NCI-H82 treated with DMSO at 0.1 percent for 48 hours (cell line): ENCODE data around the gene TEF.
A peak's percentile ranks its signal among the peaks of the same experiment; 100 is the strongest.
"Not testable (repeated sequence)": the region's sequence is repeated elsewhere in the genome, so short reads cannot be mapped to it uniquely, and the experiment has no call there.

ENCODE experiments used
- DNase-seq: peaks from one replicate; lab custom pipeline; 2025; ENCODE audit not compliant: unreplicated experiment; lab: John Stamatoyannopoulos, UW

Gene TEF

DNA sequence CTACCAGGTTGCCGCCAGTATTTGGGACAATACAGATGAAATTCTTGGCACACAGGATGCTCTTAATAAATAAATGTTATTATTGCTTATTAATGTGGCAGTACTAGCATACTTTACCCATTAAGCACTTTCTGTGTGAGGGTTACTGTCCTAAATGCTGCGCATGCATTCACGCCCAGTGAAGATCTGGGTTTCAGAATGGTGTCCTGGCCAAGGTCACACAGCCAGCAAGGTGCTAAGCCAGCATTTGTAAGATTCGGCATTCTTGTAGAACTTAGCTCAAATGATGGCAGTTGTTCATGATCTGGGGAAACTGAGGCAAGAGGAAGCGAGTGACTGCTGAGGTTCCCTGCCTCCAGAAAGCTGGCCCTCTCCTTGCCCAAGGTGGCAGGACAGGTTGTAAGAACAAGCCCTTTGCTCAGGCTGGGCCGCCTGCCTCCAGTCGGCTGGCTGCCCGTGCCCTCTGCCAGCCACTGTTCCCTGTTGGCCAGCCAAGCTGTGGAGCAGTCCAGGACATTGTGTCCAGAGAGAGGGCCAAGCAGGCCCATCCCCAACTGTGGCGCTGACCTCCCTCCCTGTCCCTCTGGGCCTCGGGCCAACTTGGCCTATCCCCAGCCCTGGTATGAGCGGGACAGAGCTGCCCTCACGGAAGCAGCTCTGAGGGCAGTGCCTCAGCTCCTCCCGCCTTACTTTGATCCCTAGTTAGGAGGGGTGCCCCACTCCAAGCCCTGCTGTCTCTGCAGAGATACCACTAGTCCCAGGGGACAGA lies 36.1 kb downstream of the TEF start:
- no peak for DNase-seq

DNA sequence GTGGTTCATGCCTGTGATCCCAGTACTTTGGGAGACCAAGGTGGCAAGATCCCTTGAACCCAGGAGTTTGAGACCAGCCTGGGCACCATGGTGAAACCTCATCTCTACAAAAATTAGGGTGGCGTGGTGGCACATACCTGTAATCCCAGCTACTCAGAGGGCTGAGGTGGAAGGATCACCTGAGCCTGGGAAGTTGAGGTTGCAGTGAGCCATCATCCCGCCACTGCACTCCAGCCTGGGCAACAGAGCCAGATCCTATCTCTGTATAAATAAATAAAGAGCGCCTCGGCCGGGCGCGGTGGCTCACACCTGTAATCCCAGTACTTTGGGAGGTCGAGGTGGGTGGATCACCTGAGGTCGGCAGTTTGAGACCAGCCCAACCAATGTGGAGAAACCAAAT lies 37.0 kb downstream of the TEF start:
- DNase-seq = no peak

DNA sequence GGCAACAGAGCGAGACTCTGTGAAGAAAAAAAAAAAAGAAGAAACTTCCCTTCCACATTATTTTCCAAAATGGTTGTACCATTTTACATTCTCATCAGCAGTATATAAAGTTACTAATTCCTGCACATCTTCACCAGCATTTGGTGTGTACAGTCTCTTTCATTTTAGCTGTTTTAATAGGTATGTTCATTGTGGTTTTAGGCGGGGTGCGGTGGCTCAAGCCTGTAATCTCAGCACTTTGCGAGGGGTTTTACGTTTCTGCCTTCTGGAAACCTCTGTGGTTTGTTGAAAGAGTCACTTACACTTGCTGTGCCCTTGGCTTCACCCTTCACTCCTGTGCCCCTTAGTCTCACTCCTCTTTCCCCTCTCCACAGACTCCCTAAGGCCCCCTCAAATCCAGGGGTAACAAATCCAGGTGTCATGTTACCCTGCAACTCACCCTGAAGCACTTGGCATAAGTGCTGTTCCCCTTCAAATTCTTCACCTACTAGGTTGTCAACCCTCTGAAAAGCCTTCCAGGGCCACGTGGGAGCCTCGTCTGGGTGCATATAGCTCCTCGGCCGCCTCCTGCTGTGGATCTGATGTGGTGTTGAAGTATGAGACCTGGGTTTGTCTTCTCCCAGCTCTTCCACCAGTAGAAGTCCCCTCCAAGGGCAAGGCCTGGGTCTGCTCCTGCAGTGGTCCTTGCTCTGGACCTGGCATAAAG lies 44.1 kb downstream of the TEF start:
- DNase-seq = no peak

DNA sequence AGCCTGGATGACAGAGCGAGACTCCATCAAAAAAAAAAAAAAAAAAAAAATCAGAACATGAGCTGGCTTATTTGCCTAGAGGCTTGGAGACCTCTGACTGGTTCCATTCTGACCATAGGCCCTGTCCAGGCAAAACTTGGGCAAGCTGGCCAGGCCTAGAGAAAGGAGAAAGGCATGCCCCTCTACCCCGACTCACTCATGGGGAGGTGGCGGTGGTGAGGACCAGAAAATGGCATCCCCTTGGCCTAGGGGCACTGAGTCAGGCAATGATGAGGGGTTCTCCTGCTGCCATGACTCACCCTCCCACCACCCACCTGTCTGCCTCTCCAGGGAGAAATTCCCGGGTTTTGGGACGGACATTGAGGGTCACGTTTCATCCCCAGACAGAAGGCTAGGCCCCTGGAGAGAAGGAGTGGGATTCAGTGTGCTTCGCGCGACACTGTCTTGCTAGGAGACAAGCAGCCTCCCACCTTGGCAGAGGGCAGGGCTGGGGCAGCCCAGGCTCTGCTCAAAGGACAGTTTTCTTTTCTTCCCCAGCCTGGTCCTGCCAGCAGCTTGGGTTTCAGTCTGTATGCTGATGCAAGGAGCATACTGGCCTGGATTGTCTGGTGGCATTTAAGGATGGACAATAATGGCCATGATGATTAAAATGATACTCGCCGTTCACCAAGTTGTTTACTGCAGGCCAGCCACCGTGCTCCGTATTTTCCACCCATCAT lies 47.6 kb downstream of the TEF start:
- no peak for DNase-seq

DNA sequence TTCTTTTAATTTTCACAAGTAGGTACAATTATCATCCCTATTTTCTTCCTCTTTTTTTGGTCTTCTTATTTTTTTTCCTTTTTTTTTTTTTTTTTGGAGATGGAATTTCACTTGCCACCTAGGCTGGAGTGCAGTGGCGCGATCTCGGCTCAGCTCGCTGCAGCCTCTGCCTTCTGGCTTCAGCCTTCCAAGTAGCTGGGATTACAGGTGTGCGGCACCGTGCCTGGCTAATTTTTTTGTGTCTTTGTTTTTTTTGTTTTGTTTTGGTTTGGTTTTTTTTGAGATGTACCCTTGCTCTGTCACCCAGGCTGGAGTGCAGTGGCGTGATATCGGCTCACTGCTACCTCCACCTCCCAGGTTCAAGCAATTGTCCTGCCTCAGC lies 48.2 kb downstream of the TEF start:
- no peak for DNase-seq

DNA sequence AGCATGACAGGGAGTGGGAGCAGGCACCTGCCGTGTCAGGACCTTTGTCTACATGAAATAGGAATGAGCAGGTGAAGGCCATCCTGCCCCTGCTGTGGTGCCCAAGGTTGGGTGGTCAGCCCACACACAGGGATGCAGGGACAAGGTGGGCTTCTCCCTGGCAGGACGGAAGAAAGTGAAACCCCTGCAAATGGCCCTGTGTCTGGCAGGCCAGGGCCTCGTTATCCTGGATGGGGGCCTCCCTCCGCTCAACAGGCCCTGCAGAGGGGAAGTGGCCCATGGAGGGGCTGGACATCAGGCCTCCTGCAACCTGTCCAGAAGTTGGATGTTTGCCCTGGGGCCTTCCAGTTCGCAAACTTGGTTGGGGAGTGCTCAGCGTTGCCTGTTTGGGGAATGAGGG lies 49.9 kb downstream of the TEF start:
- no peak for DNase-seq

DNA sequence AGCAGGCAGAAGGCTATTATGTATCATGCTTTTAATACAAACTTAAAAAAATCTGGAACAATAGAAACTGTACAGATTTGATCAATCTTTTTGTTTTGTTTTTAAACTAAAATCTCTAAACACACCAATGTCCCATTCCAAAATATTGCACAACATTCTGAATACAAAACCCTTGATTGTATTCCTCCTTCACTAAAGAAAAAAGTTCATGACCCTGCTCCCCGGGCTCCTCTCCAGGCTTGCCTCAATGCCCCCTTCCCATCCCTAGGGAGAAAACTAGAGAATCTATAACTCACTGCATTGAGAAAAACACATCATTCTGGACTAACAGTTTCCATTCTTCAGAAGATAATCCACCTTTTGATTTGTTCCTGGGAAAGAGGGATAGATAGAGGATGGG lies 51.7 kb downstream of the TEF start:
- not testable (repeated sequence) for DNase-seq

DNA sequence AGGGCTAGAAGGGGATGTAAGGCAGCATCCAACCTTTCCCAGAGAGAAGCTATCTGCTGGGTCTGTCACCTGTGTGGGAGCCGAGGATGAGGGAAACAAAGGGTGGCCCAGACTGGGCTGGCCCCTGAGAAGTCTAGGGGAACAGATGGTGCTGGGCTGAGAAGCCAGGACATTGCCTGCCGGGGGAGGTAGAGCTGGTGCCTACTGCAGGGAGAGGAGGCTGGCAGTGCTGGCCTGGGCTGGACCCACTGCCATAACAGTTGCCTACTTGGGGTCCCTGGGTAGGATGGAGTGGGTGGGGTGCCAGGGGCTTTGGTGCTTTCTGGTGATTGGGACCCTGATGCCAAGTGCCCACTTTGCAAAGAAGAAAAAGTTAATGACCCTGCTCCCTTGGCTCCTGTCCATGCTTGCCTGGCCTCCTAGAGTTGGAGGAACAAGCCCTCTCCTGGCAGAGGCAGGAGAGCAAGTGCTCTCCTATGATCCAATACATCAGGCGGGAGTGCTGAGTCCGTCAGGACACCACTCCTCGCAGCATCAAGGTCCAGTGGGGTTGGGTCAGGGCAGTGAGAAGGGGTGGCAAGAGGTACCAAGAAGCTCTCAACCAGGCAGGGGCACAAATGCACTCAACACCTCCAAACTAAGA lies 52.7 kb downstream of the TEF start:
- DNase-seq = not testable (repeated sequence)

DNA sequence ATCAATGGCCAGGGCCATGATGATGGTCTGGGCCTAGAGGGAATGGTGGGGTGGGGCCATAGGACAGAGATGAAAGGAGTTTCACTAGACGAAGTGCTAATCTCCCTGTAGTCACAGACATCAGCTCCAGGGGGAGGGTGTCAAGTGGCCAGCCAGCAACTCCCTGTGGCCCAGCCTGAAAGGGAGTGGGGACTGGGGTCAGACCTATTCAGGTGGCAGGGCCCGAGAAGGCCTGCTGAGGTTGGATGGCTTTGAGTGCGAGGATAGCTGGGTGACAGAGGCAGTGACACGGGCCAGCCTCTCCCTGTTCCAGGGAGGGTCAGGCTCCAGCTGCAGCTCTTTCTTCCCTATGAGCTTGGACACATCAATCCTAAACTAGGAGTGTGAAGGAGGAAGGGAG lies 53.8 kb downstream of the TEF start:
- DNase-seq = no peak

DNA sequence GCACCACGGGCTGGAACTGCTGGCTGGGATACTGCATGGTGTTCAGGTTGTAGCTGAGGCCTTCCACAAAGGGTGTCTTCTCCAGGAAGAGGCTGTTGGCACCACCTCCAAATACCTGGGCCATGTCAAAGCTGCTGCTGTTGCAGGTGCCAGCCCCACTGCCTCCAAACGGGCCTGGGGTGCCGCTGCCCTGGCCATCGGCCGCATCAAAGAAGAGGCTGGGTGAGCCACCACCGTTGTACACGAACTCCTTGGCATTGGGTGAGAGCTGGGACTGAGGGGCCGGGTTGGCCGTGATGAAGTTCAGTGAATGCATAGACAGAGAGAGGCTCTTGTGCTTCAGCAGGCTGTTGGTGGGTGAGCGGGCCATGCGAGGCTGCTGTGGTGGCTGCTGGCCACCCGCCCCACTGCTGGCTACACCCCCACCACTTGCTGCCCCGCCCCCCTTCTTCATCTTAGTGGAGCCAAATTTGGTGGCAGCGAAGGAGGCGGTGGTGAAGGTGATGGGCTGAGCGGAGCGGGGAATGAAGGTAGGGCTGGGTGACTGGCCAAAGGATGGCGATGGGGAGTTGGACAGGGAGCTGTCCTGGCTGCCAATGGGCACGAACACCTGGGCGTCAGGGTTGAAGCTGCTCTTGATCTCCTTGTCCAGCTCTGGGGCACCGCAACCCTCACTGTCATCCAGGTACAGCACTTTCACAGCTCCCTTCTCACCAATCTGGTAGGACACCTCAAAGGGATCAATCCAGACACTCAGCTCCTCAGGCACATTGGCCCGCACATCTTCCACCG lies 54.8 kb downstream of the TEF start:
- no peak for DNase-seq

DNA sequence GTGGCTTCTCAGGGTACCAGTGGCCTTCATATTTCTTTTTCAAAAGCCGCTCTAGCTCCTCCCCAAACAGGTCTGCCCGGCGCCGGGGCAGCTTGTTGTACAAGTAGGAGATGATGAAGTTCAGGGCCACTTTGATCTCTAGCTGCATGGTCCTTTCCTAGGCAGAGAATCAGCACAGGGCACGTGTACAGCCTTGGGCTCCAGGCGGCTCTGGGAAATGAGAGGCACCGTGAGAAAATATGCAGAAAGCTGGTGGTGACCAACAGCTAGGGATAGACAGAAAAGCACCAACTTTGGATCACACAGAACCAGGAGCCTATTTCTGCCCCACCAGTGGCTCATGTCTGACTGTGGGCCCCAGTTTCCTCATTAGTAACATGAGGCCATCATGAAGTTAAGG lies 55.5 kb downstream of the TEF start:
- no peak for DNase-seq

DNA sequence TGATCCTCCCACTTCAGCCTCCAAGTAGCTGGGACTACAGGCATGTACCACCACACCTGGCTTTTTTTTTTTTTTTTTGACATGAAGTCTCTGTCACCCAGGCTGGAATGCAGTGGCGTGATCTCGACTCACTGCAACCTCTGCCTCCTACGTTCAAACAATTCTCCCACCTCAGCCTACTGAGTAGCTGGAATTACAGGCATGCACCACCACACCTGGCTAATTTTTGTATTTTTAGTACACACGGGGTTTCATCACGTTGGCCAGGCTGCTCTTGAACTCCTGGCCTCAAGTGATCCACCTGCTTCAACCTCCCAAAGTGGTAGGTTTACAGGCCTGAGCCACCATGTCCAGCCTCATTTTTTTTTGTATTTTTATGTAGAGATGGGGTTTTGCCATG lies 58.8 kb downstream of the TEF start:
- DNase-seq = not testable (repeated sequence)

DNA sequence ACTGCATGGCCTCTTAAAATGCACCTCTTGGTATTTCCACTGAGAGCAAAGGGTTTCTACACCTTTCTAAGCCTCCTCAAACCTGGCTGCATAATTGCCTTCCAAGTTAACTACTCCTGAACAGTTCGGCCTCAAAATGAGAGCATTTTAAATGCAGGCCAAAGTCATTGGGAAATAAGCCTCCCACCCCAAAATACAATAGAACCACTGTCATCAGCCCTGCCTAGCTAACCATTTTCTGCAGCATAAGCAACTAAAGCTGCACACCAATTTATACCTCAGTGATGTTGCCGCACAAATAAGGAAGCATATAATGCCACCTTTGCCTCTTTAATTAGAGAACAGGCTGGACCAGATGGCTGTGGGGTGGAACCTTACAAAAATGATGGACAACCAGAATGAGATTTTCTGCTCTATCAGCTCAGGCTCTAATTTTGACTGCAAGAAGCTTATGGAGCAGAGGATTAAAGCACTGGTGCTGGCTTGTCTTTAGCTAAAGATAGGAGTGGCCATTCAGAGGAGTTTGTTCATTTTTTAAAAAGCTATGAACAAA lies 60.6 kb downstream of the TEF start:
- peak; percentile 89 for DNase-seq

DNA sequence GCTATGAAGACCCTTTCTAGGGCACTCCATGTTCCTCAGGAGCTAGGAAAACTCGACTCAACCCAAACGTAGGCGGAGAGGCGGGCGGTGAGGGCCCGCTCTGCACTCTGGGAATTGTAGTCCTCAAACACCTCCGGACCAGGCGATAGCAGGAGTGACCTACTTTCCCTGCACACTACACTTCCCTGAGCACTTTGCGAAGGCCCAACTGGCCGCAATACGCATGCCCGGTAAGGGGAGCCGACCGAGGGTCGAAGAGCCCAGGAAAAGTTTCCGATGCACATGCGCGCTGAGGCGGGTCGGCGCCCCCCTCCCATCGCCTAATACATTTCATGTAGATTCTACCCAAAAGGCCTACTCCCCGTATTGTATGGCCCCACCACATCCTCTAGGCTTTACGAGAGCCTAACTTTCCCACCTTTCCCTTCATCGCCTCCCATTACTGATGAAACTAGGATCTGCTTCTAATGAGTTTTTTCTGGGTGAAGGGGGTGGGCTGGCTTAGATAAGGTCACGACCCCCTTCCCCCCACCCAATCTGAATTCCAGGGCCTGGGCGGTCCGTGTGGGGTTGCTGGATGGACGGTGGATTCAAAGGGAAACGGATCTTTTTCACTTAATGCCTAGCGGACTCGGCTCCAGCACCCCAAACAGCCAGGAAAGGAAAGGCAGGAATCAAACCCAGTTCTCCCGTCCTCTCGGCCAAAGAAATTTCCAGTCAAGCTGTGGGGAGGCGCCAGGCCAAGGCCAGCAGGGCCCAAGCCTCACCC lies 62.8 kb downstream of the TEF start:
- peak; percentile 91 for DNase-seq

DNA sequence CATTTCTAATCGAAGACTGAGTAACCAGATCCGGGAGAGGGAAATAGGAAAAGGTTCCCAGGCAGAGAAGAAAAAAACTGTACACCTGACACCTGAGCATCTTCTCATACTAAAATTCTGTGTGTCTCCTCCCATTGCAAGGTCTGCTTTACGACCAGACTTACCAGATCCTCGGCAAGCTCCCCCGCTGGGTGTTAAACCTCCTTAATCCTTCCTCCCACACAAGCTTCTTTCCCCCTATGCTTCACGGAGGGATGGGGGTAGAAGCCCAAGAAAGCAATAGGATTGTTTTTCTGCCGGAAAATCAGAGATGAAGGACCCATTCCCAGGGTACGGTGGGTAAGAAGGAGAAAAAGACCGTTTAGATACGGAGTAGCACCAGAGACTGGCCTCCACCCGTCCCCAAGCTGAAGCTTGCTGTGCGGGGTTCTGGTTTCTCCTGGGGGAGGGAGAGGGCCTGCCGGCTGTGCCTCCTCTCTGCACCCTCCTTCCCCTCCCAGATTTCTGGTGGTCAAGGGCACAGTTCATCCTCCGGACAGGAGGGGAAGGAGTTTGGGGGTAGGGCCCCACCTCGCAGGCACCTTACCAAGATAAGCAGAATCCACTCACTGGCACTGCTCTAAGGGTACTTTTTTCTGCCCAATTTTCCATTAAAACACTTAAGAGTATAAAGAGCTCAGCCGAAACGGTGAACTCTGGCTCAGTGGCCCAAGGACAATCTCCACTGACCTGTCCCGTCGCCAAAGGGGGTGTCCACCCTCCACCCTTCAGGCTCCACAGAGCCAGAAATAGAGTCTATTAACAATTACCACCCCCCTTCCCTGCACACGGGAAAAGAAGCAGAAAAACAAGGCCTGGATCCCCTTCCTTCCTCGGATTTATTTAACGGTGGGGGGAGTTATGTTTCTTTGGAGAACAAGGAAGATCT lies 63.7 kb downstream of the TEF start:
- peak; percentile 66 for DNase-seq

DNA sequence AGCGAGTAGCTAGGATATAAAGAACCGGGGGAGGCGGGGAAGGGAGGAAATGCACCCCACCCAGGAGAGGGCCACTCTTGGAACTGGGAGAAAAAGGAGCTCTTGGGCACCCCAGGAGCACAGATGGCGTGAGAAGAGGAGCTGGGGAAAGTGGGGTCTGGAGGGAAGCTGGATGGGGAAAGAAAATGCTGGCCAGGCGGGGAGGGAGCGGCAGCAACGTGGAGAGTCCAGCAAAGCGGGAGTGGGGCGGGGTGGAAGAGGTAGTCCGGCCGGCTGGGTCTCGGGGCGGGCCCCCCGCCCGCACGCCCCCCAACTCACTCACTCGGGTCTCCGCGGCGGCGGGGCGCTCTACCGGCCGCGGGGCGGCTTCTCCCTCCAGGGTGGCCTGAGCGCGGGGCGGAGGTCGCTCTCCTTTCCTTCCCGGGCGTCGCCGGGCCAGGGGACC lies 64.3 kb downstream of the TEF start:
- no peak for DNase-seq

DNA sequence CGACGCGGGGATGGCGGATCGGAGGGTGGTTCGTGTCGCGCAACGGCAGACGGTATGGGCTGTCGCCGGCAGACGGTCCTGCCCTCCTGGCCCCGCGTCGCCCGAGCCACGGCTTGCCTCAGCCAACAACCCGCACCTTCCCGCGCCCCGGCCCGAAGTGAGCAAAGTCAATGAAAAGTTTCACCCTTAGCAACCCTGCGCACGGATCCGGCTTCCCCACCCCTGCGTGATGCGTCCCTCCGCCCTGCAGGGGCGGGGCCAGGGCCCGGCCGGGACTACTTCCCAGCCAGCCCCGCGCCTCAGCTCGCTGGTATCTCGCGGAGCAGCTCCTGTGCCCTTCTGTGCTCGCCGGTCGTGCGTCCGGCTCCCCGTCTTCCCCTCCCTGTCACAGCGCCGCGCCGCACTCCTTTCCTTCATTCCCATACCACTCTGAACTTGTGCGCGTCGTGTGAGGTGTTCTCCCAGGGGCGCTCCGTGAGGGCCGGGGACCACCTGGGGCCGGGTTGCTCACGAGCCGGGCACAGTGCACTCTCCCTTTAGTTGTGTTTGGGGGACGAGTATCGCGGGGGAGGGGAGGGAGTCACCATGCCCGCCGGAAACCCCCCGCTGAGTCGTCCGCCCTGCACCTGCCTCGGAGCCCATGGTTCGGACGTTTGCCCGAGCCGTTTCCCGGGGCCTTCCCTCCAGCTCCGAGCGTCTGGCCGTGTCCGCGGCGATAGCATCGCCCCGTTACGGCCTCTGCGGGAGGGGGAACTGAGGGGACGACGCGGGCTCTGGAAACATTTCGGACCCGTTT lies 65.1 kb downstream of the TEF start, which contains the start of gene TOB2:
TOB2 (minus strand) TSS at position 163 of the 796 bp plus-strand sequence. CDS start 9,456 bp downstream, outside the sequence.
- DNase-seq = peak; percentile 76
